ENCODE data around the gene ATP10A. TPM values are rescaled to one million over a fixed set of nuclear protein-coding genes. Genes with fewer than 3 reads are reported as not detected.

The ATP10A gene
- total RNA-seq, 1 donor from 2014 or later, result 3.2 TPM

GRCh38 chr15:25735550-25736384 lies 127.4 kb downstream of the ATP10A start:
- Histone ChIP-seq H3K4me1 (no peaks in the 10 kb centered on the region), H3K36me3 (no peaks in the 10 kb centered on the region), H3K9me3 (no peaks in the 10 kb centered on the region), H3K4me3 (no peak overlapping the region), H3K27ac (no peak overlapping the region), H3K27me3 (no peaks in the 10 kb centered on the region)
- intact Hi-C loops (cut with DNase I), result no loop called here
- peak; percentile 60 to 90 for DNase-seq (ENCODE audit: extremely low spot score in 2 of 2)
- TF ChIP-seq CTCF (IDR thresholded peaks at IDR 0.05), result no peak
- no peak for TF ChIP-seq POLR2A (IDR thresholded peaks at IDR 0.05)
- TF ChIP-seq POLR2AphosphoS5 (IDR thresholded peaks at IDR 0.05; ENCODE audit: insufficient read depth in 1 of 2, low read depth in 1 of 2), result no peak

DNA sequence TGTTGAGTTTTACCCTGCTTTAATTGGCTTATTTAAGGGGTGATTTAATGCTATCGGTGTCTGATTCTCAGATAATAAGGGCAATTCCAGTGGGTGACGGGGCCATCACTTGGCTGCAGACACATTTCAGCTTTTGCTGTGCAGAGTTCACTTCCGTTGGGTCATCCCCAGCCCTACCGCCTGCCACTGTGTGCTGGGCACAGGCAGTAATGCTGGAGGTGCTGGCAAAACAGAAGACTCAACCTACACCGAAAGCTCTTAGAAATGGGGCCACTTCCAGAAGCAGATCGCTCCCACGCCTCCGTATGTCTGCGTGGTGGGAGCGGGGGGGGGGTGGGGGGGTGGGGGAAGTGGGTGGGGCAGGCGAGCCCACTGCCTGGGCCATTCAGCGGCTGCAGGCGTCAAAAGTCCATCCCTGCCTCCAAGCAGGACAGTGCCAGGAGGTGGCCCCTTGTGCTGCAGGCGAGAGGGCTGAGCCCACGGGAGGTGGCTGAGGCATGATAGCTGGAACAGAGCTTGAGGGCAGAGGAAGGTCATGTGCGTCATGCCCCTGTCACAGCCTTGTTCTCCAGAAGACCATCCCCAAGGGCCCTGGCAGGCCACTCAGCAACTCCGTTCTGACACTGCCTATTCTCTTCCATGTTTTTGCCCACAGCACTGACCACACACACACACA lies 128.3 kb downstream of the ATP10A start:
- Histone ChIP-seq H3K4me3 (no peak overlapping the region), H3K27me3 (no peaks in the 10 kb centered on the region), H3K4me1 (no peaks in the 10 kb centered on the region), H3K36me3 (no peaks in the 10 kb centered on the region), H3K9me3 (no peaks in the 10 kb centered on the region), H3K27ac (no peak overlapping the region)
- intact Hi-C loops (cut with DNase I), result no loop called here
- TF ChIP-seq POLR2A (IDR thresholded peaks at IDR 0.05) (no peak), CTCF (IDR thresholded peaks at IDR 0.05) (no peak), POLR2AphosphoS5 (IDR thresholded peaks at IDR 0.05; ENCODE audit: insufficient read depth in 1 of 2, low read depth in 1 of 2) (no peak)
- DNase-seq (ENCODE audit: extremely low spot score in 2 of 2), result peak; percentile 27 to 72

DNA sequence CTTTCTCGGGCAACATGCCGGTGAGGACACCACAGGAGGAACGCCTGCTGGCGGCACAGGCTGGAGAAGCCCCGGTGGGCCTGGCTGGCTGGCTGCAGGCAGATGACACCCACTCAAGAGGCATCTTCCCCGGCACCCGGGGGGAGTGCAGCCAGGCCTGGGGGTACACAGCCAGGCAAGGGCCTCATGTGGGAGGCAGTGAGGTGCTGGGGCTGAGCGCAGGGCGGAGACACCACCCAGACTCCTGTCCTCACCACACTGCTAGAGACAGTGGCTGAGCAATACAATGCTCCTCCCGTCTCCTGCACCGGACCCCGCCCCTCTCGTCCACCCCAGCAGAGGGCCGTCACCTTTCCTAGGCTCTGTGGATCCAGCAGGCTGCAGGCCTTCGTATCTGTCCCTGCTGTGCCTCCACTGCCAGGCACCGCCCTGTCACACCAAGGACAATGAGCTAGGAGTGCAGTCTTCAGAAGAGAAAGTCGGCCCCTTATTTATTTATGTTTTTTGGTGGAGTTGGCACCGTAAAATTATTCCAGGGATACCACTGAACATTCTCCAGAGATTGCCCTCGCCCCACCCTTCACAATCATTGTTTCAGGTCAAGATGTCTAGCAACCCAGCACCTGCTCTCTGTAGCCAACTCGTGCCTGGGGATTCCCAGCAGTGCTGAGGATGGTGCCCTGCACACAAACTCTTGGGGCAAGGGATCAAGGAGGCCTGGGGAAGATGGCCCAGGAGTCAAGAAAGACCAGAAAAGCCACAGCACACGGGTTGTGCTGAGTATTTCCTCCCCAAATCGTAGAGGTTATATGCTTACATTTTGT lies 129.1 kb downstream of the ATP10A start:
- Histone ChIP-seq H3K27me3 (no peaks in the 10 kb centered on the region), H3K36me3 (no peaks in the 10 kb centered on the region), H3K4me3 (no peak overlapping the region), H3K9me3 (no peaks in the 10 kb centered on the region), H3K27ac (no peak overlapping the region), H3K4me1 (no peaks in the 10 kb centered on the region)
- intact Hi-C loops (cut with DNase I), result no loop called here
- DNase-seq (ENCODE audit: extremely low spot score in 2 of 2), result peak; percentile 74 to 82
- TF ChIP-seq POLR2A (IDR thresholded peaks at IDR 0.05) (no peak), CTCF (IDR thresholded peaks at IDR 0.05) (no peak), POLR2AphosphoS5 (IDR thresholded peaks at IDR 0.05; ENCODE audit: insufficient read depth in 1 of 2, low read depth in 1 of 2) (no peak)

DNA sequence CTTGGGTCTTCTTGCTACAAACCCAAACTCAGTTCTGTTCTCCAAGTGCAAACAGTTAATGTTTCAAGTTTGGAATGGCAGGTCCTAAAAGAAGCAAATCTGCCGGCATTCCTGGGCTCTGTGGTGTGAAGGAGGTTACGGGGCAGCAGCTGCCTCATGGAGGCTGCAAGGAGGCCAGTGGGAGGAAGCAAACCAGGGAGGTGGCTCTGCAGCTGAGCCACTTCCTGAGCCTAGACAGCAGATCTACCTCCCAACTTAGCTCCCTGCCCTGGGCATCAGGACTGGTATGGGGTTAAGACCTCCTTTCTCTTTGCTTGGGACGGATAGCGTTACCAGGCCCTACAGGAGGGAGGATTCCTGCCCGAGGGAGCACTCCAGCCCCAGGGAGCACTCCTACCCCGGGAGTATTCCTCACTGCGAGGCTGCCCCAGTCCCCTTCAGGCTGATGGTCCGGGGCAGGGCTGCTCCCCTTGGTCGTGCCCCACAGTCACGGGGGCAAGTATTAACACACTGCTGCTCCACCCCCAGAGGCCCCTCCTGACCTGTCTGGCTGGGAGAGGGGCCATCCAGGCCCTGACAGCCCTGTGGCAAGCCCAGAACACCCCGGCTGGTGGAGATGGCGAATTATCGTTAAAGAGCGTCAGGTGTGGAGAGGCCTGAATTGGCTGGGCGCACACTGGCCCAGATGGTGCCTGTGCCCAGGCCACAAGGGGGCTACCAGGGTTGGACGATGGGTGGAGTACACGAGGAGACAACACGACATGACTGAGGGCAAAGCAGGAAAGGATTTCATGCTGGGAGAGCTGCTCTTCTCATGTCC lies 129.9 kb downstream of the ATP10A start:
- no peaks in the 10 kb centered on the region for H3K4me1 ChIP-seq
- no peak overlapping the region for H3K4me3 ChIP-seq
- H3K36me3 ChIP-seq, result no peaks in the 10 kb centered on the region
- no peaks in the 10 kb centered on the region for H3K27me3 ChIP-seq
- H3K9me3 ChIP-seq, result no peaks in the 10 kb centered on the region
- no peak for TF ChIP-seq POLR2AphosphoS5 (IDR thresholded peaks at IDR 0.05; ENCODE audit: insufficient read depth in 1 of 2, low read depth in 1 of 2)
- no peak for TF ChIP-seq CTCF (IDR thresholded peaks at IDR 0.05)
- no peak for TF ChIP-seq POLR2A (IDR thresholded peaks at IDR 0.05)
- intact Hi-C loops (cut with DNase I), result no loop called here
- H3K27ac ChIP-seq, result no peak overlapping the region
- peak; percentile 77 to 88 for DNase-seq (ENCODE audit: extremely low spot score in 2 of 2)
